NB4 (cell line): ENCODE data around the gene SYP.
"Not testable (repeated sequence)": the region's sequence is repeated elsewhere in the genome, so short reads cannot be mapped to it uniquely, and the experiment has no call there.

Experiments used
- MYC ChIP-seq: IDR thresholded peaks from 2 replicates; pipeline ENCODE4 v1.6.1; 2011; ENCODE audit warnings: low read depth, low read length
- POLR2A ChIP-seq: IDR thresholded peaks from 2 replicates; pipeline ENCODE4 v1.6.1; 2011; ENCODE audit warnings: mild to moderate bottlenecking; ENCODE audit not compliant: insufficient read length; ENCODE audit errors: extremely low read depth
- TF ChIP-seq, protein P1 (sequence below): IDR thresholded peaks from one replicate; pipeline ENCODE4 v1.5.1; 2012; ENCODE audit warnings: low read depth, low read length
- TF ChIP-seq, protein P2 (sequence below): IDR thresholded peaks from 2 replicates; pipeline ENCODE4 v1.6.1; 2011; ENCODE audit warnings: low read depth, low read length

DNA sequence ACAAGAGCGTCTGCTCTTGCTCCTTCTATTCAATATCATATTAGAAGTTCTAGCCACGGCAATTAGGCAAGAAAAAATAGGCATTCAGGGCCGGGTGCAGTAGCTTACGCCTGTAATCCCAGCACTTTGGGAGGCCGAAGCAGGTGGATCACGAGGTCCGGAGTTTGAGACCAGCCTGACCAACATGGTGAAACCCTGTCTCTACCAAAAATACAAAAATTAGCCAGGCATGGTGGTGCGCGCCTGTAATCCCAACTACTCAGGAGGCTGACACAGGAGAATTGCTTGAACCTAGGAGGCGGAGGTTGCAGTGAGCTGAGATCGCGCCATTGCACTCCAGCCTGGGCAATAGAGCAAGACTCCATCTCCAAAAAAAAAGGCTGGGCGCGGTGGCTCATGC, 50.7 kb downstream of the SYP start:
- TF ChIP-seq, protein P1, sequence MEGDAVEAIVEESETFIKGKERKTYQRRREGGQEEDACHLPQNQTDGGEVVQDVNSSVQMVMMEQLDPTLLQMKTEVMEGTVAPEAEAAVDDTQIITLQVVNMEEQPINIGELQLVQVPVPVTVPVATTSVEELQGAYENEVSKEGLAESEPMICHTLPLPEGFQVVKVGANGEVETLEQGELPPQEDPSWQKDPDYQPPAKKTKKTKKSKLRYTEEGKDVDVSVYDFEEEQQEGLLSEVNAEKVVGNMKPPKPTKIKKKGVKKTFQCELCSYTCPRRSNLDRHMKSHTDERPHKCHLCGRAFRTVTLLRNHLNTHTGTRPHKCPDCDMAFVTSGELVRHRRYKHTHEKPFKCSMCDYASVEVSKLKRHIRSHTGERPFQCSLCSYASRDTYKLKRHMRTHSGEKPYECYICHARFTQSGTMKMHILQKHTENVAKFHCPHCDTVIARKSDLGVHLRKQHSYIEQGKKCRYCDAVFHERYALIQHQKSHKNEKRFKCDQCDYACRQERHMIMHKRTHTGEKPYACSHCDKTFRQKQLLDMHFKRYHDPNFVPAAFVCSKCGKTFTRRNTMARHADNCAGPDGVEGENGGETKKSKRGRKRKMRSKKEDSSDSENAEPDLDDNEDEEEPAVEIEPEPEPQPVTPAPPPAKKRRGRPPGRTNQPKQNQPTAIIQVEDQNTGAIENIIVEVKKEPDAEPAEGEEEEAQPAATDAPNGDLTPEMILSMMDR: not testable (repeated sequence)
- TF ChIP-seq POLR2A, MYC: not testable (repeated sequence)
- TF ChIP-seq, protein P2, sequence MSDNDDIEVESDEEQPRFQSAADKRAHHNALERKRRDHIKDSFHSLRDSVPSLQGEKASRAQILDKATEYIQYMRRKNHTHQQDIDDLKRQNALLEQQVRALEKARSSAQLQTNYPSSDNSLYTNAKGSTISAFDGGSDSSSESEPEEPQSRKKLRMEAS: not testable (repeated sequence)
